Lower leg skin (tissue), 4 donors: Measurements from ENCODE around the gene ANXA4. TPM values are rescaled to one million over a fixed set of nuclear protein-coding genes. Genes with fewer than 3 reads are reported as not detected.

Source experiments
- DNase-seq, 2 donors: peaks; one replicate each; pipeline ENCODE4 v3.0.0-alpha.2; 2019; ENCODE audit warnings: low spot score in 2 of 2
- H3K4me3 ChIP-seq: fragments of 200-600 bp; sonication (generic); 2 replicates; pipeline ENCODE4 v1.5.1; 2017; ENCODE audit warnings: mild to moderate bottlenecking, low read depth; ENCODE audit not compliant: poor library complexity, severe bottlenecking
- CTCF ChIP-seq, 3 donors: fragments of 450-650 bp; IDR thresholded peaks; one replicate each; pipeline ENCODE4 v1.5.1; 2016; ENCODE audit warnings: antibody characterized with exemption in 3 of 3, mild to moderate bottlenecking in 3 of 3, moderate library complexity in 2 of 3
- POLR2A ChIP-seq, 2 donors: fragments of 450-650 bp; IDR thresholded peaks; one replicate each; pipeline ENCODE4 v1.6.1; 2016 to 2017; ENCODE audit warnings: antibody characterized with exemption in 2 of 2, mild to moderate bottlenecking in 1 of 2, moderate library complexity in 1 of 2
- WGBS, 2 donors: methylation state at CpG; one replicate each; pipeline ENCODE4 v1.1.5; 2018; 5-methylcytosine and 5-hydroxymethylcytosine counted together
- intact Hi-C: fragments of 100-400 bp; cut with DNase I; formaldehyde crosslinking; loops from one replicate; pipeline ENCODE4 v1.15.0; 2023; ENCODE audit warnings: low total_unique reads
- total RNA-seq, 4 donors: library from RNA; depleted of rRNA; stranded (reverse); fragments of >200 nt; gene quantifications; one replicate each; pipeline ENCODE4 v1.1.0, GENCODE V29; 2016

ANXA4 gene
- total RNA-seq, 4 donors from 2014 or later = 60.2 to 107 (median 64.9) TPM

DNA sequence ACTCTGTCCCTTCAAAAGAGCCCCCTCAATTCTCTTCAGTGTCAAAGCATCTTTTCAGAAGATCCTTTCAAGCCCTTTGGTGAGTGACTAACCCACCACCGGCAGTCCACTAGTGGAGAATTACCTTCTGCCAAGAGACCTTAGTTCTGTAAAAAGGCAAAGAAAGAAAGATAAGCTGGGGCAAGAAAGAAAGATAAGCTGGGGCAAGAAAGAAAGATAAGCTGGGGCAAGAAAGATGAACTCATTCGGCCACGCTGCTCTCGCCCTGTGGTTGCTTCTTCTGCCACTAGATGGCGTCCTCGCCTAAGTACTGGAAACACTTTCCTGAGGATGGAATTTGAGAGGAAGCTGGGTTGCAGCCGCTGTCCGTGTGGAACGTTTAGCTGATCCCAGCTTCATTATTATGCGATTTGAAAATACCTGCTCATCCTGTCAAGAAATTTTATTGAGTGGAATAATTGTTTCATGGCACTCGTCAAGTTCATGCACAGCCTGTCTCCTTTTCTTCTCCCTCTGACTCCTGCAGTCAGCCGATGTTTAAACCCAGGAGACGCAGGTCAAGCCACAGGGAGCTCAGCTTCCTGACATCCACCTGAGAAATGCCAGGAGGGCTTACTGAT lies 17.3 kb upstream of the ANXA4 start:
- intact Hi-C loops = loop anchor here (5.0 kb wide), 1 partner anchor 88 kb away; no protein-coding TSS in a partner anchor
- TF ChIP-seq POLR2A (IDR thresholded peaks at IDR 0.05) (no peak), CTCF (IDR thresholded peaks at IDR 0.05) (peak in 1 of 3 donors; percentile 79)
- peak; percentile 87 to 97 for DNase-seq
- WGBS, 2 donors = 4 to 5% methylated on average over 13 of the region's 13 CpGs
- no peak overlapping the region for H3K4me3 ChIP-seq

- intact Hi-C loops = no loop called here
- no peak overlapping the region for H3K4me3 ChIP-seq
- DNase-seq = peak in 1 of 2 donors; percentile 46
- WGBS, 2 donors = 95 to 97% methylated on average over 7 of the region's 7 CpGs
- no peak for TF ChIP-seq POLR2A (IDR thresholded peaks at IDR 0.05)
- TF ChIP-seq CTCF (IDR thresholded peaks at IDR 0.05) = no peak
These were observed 16.1 kb upstream of the ANXA4 start for GRCh38 chr2:69725706-69726360.

DNA sequence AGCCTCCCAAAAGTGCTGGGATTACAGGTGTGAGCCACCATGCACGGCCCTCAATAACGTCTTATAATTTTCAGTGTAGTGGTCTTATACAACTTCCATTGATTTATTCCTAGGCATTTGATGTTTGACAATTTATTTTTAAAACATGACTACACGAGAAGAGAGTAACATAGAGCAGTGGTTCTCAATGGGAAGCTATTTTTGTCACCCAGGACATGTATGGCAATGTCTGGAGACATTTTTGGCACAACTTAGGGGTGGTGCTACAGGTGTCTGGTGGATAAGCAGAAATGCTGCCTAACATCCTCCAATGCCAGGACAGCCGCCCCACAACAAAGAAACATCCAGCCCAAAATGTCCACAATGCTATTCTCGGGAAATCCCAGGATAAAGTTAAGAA lies 12.7 kb upstream of the ANXA4 start:
- WGBS, 2 donors = 85 to 97% methylated on average over 5 of the region's 5 CpGs
- TF ChIP-seq CTCF (IDR thresholded peaks at IDR 0.05) (no peak), POLR2A (IDR thresholded peaks at IDR 0.05) (no peak)
- intact Hi-C loops = no loop called here
- no peak for DNase-seq
- H3K4me3 ChIP-seq = no peak overlapping the region

GRCh38 chr2:69729781-69730180 lies 12.2 kb upstream of the ANXA4 start:
- intact Hi-C loops = no loop called here
- no peak for DNase-seq
- TF ChIP-seq CTCF (IDR thresholded peaks at IDR 0.05) = no peak
- no peak for TF ChIP-seq POLR2A (IDR thresholded peaks at IDR 0.05)
- H3K4me3 ChIP-seq = no peak overlapping the region
- WGBS, 2 donors = 89 to 90% methylated on average over 5 of the region's 5 CpGs

GRCh38 chr2:69731147-69731970 lies 10.6 kb upstream of the ANXA4 start:
- no peak for TF ChIP-seq POLR2A (IDR thresholded peaks at IDR 0.05)
- no peak for TF ChIP-seq CTCF (IDR thresholded peaks at IDR 0.05)
- no peak for DNase-seq
- intact Hi-C loops = no loop called here
- 79 to 81% methylated on average over 6 of the region's 6 CpGs for WGBS, 2 donors
- H3K4me3 ChIP-seq = no peak overlapping the region
